K562 (cell line): ENCODE results near the gene BLM.

Source experiments
- ZNF280B ChIP-seq: fragments of 250-450 bp; sonication (Bioruptor Pico); IDR thresholded peaks from 2 replicates; pipeline ENCODE4 v1.5.1; 2021; ENCODE audit warnings: mild to moderate bottlenecking
- TF ChIP-seq, protein P1 (sequence below): fragments of 150-350 bp; conservative IDR thresholded peaks from 2 replicates; pipeline ENCODE4 v1.6.1; 2014; ENCODE audit warnings: low read length

- no peak for TF ChIP-seq ZNF280B
- TF ChIP-seq, protein P1, sequence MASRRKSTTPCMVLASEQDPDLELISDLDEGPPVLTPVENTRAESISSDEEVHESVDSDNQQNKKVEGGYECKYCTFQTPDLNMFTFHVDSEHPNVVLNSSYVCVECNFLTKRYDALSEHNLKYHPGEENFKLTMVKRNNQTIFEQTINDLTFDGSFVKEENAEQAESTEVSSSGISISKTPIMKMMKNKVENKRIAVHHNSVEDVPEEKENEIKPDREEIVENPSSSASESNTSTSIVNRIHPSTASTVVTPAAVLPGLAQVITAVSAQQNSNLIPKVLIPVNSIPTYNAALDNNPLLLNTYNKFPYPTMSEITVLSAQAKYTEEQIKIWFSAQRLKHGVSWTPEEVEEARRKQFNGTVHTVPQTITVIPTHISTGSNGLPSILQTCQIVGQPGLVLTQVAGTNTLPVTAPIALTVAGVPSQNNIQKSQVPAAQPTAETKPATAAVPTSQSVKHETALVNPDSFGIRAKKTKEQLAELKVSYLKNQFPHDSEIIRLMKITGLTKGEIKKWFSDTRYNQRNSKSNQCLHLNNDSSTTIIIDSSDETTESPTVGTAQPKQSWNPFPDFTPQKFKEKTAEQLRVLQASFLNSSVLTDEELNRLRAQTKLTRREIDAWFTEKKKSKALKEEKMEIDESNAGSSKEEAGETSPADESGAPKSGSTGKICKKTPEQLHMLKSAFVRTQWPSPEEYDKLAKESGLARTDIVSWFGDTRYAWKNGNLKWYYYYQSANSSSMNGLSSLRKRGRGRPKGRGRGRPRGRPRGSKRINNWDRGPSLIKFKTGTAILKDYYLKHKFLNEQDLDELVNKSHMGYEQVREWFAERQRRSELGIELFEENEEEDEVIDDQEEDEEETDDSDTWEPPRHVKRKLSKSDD: no peak
Measured at GRCh38 chr15:90674476-90674875, 42.7 kb upstream of the BLM start.
